ENCODE measurements around the gene CD6.

GRCh38 chr11:61019832-61020405, 48.4 kb downstream of the CD6 start:
- TF ChIP-seq POLR2A (IDR thresholded peaks at IDR 0.05) = no peak
- no peak for TF ChIP-seq CTCF (IDR thresholded peaks at IDR 0.05 in 4 of 5, conservative IDR thresholded peaks at IDR 0.05 in 1 of 5)
